ENCODE data around the gene FOXO3. TPM values are rescaled to one million over a fixed set of nuclear protein-coding genes. Genes with fewer than 3 reads are reported as not detected.
A peak's percentile ranks its signal among the peaks of the same experiment; 100 is the strongest.

Gene FOXO3
- total RNA-seq, 2 experiments from 2014 or later, result 7.5 to 9.0 TPM

DNA sequence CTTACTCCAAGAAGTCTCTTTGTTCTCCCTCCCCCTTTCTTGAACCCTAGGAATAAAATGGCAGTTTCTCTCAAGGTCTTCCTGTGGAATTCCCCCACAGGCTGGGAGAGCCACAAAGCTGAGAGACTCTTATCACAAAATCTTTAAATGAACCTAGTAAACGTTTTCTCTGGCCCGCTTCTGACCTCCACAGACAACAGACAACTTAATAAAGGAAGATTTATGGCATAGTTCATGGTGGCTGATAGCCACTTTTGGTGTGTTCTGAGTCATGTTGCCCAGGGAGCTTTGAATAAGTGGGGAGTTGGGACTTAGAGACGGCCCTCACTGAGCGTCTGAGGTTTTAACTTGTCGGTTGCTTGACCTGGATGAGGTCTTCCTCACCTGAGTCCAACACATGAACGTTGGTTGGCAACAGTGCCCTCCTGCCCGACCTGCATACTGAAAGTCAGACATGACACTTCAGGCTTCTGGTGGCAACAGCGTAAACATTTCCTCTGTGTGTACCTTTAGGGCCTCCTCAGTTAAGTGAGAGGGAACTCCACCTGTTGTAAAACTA lies 124.1 kb downstream of the FOXO3 start:
- no peak overlapping the region for H3K27ac Mint-ChIP-seq
- no peak overlapping the region for H3K4me3 Mint-ChIP-seq
- H3K4me1 Mint-ChIP-seq (ENCODE audit: low read depth), result peaks cover 15% of the 10 kb centered on the region
- H3K36me3 Mint-ChIP-seq (ENCODE audit: low read depth), result peaks cover 3% of the 10 kb centered on the region
- ChIA-PET POLR2A (no interaction called here), CTCF (no interaction called here)
- DNase-seq (peak; percentile 13), ATAC-seq (peak; percentile 61)
- TF ChIP-seq, protein P1, sequence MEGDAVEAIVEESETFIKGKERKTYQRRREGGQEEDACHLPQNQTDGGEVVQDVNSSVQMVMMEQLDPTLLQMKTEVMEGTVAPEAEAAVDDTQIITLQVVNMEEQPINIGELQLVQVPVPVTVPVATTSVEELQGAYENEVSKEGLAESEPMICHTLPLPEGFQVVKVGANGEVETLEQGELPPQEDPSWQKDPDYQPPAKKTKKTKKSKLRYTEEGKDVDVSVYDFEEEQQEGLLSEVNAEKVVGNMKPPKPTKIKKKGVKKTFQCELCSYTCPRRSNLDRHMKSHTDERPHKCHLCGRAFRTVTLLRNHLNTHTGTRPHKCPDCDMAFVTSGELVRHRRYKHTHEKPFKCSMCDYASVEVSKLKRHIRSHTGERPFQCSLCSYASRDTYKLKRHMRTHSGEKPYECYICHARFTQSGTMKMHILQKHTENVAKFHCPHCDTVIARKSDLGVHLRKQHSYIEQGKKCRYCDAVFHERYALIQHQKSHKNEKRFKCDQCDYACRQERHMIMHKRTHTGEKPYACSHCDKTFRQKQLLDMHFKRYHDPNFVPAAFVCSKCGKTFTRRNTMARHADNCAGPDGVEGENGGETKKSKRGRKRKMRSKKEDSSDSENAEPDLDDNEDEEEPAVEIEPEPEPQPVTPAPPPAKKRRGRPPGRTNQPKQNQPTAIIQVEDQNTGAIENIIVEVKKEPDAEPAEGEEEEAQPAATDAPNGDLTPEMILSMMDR (IDR thresholded peaks at IDR 0.05), result no peak
- intact Hi-C loops (cut with micrococcal nuclease), result no loop called here
- no peaks in the 10 kb centered on the region for H3K27me3 Mint-ChIP-seq
- no peaks in the 10 kb centered on the region for H3K9me3 Mint-ChIP-seq

DNA sequence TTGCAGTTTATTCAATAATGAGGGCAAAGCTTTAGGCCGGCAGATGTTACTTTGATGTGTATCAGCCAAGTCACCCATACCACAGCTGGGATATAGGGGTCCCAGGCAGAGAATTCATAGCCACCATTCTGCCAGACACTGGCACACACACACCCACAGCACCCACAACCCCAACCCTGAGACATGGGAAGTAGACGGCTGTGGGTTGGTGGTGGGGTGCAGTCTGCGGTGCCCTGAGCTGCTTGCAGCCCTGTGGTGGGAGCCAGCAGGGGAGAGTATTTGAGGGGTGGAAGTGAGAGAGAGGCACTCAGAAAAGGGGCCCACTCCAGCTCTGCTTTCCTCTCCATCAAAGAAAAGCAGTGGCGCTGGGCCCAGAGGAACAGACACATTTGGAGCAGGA lies 125.3 kb downstream of the FOXO3 start:
- no peak for ATAC-seq
- CTCF ChIA-PET, result interaction anchor here (1.3 to 1.6 kb wide), 2 partner anchors 9 to 27 kb away, joined by 3 to 4 read pairs; no protein-coding TSS in a partner anchor
- no peak for DNase-seq
- POLR2A ChIA-PET, result interaction anchor here (0.5 to 0.8 kb wide), 2 partner anchors 15 to 127 kb away, joined by 3 to 4 read pairs; no protein-coding TSS in a partner anchor
- Mint-ChIP-seq H3K27ac (no peak overlapping the region), H3K4me1 (ENCODE audit: low read depth) (peaks cover 18% of the 10 kb centered on the region), H3K27me3 (no peaks in the 10 kb centered on the region), H3K4me3 (no peak overlapping the region), H3K36me3 (ENCODE audit: low read depth) (peaks cover 3% of the 10 kb centered on the region), H3K9me3 (no peaks in the 10 kb centered on the region)
- TF ChIP-seq, protein P1 (IDR thresholded peaks at IDR 0.05), result no peak
- intact Hi-C loops (cut with micrococcal nuclease), result no loop called here

DNA sequence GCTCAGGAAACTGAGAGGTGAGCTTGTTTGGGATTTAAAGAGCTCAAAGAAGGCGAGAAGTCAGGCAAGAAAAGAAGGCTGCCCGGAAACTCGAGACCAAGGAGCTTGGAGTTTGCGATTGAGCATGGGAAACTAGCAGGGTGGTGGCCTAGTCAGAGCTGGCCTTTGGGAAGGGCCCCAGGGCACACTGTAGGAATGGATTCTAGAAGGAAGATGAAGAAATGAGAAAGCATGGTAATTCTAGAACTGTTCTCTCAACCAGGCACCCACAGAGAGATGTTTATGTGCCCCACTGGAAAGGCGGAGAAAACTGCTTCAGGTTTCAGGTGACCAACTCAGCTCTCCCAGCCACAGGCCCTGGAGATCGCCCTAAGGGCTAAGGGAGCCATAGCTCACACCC lies 126.2 kb downstream of the FOXO3 start:
- TF ChIP-seq, protein P1 (IDR thresholded peaks at IDR 0.05), result no peak
- POLR2A ChIA-PET, result no interaction called here
- Mint-ChIP-seq H3K9me3 (no peaks in the 10 kb centered on the region), H3K4me1 (ENCODE audit: low read depth) (peaks cover 18% of the 10 kb centered on the region), H3K4me3 (no peak overlapping the region), H3K36me3 (ENCODE audit: low read depth) (peaks cover 3% of the 10 kb centered on the region), H3K27ac (no peak overlapping the region), H3K27me3 (no peaks in the 10 kb centered on the region)
- intact Hi-C loops (cut with micrococcal nuclease), result no loop called here
- ATAC-seq (no peak), DNase-seq (no peak)
- CTCF ChIA-PET, result interaction anchor here (1.3 to 1.6 kb wide), 2 partner anchors 8 to 26 kb away, joined by 3 to 4 read pairs; no protein-coding TSS in a partner anchor

DNA sequence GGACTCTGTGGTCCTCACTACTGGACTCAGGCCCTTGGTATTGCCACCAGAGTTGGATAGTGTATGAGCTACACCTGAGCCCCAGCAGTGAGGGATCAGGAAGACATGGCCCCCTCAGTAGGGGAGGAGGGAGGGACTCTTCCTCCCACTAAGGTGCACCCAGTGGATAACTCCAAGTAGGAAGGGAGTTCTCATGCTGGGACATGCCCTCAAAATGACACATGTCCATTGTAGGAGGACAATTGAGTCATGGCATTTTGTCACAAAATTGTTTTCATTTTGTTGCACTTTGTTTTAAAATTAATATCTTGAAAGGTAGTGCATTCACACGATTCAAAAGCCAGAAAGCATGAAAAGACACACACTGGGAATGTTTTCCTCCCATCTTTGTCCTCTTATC lies 127.2 kb downstream of the FOXO3 start:
- H3K4me3 Mint-ChIP-seq, result no peak overlapping the region
- POLR2A ChIA-PET, result no interaction called here

More for the DNA sequence above, 127.2 kb downstream of the FOXO3 start:
- CTCF ChIA-PET, result no interaction called here
- no peak overlapping the region for H3K27ac Mint-ChIP-seq
- H3K27me3 Mint-ChIP-seq, result no peaks in the 10 kb centered on the region
- peaks cover 18% of the 10 kb centered on the region for H3K4me1 Mint-ChIP-seq (ENCODE audit: low read depth)
- H3K9me3 Mint-ChIP-seq, result no peaks in the 10 kb centered on the region
- no peak for ATAC-seq
- intact Hi-C loops (cut with micrococcal nuclease), result no loop called here
- H3K36me3 Mint-ChIP-seq (ENCODE audit: low read depth), result peaks cover 3% of the 10 kb centered on the region
- TF ChIP-seq, protein P1 (IDR thresholded peaks at IDR 0.05), result no peak
- DNase-seq, result no peak

Measured in activated CD8-positive, alpha-beta T cell treated with anti-CD3 and anti-CD28 coated beads for 36 hours (primary cell).